H9 (cell line): ENCODE results near the gene GLB1L. TPM values are rescaled to one million over a fixed set of nuclear protein-coding genes. Genes with fewer than 3 reads are reported as not detected.

Experiments used
- DNase-seq: peaks from one replicate; pipeline ENCODE4 v3.0.0-alpha.2; 2017
- H2AFZ ChIP-seq: one replicate; pipeline ENCODE4 v1.6.1; 2013; ENCODE audit warnings: mild to moderate bottlenecking, low read length, control low read depth, moderate library complexity
- H2AK5ac ChIP-seq: 2 replicates; pipeline ENCODE4 v1.6.1; 2013; ENCODE audit warnings: low read length, control low read depth, mixed read lengths; ENCODE audit not compliant: insufficient read length
- H2BK120ac ChIP-seq: one replicate; pipeline ENCODE4 v1.6.1; 2013; ENCODE audit warnings: low read depth, mild to moderate bottlenecking, low read length, control low read depth, inconsistent platforms; ENCODE audit not compliant: poor library complexity, severe bottlenecking
- H2BK12ac ChIP-seq: 2 replicates; pipeline ENCODE4 v1.6.1; 2013; ENCODE audit warnings: low read length, control low read depth, mixed read lengths, low read depth; ENCODE audit not compliant: insufficient read length
- H2BK15ac ChIP-seq: 2 replicates; pipeline ENCODE4 v1.6.1; 2013; ENCODE audit warnings: low read depth, low read length, control low read depth
- H2BK20ac ChIP-seq: one replicate; pipeline ENCODE4 v1.6.1; 2013; ENCODE audit warnings: low read depth, mild to moderate bottlenecking, low read length, control low read depth, inconsistent platforms; ENCODE audit not compliant: poor library complexity, severe bottlenecking
- H2BK5ac ChIP-seq: 2 replicates; pipeline ENCODE4 v1.6.1; 2013; ENCODE audit warnings: low read length, control low read depth, mixed read lengths; ENCODE audit not compliant: insufficient read length
- H3K14ac ChIP-seq: 2 replicates; pipeline ENCODE4 v1.6.1; 2013; ENCODE audit warnings: low read length, control low read depth; ENCODE audit not compliant: insufficient read depth
- H3K18ac ChIP-seq: 2 replicates; pipeline ENCODE4 v1.6.1; 2013; ENCODE audit warnings: low read depth, mild to moderate bottlenecking, mixed read lengths, low read length, control low read depth; ENCODE audit not compliant: insufficient read length
- H3K23ac ChIP-seq: 2 replicates; pipeline ENCODE4 v1.6.1; 2013; ENCODE audit warnings: low read length, control low read depth, mixed read lengths, low read depth; ENCODE audit not compliant: insufficient read length
- H3K23me2 ChIP-seq: 2 replicates; pipeline ENCODE4 v1.6.1; 2013; ENCODE audit warnings: low read depth, mild to moderate bottlenecking, mixed read lengths, low read length, control low read depth; ENCODE audit not compliant: insufficient read length, poor library complexity, severe bottlenecking
- H3K27ac ChIP-seq: 2 replicates; pipeline ENCODE4 v1.5.1; 2013; ENCODE audit warnings: low read length, control low read depth, mixed read lengths, low read depth; ENCODE audit not compliant: insufficient read length
- H3K27me3 ChIP-seq: 2 replicates; pipeline ENCODE4 v1.6.1; 2013; ENCODE audit warnings: low read length, control low read depth, inconsistent platforms; ENCODE audit not compliant: insufficient read depth
- H3K4ac ChIP-seq: 2 replicates; pipeline ENCODE4 v1.6.1; 2013; ENCODE audit warnings: low read depth, mild to moderate bottlenecking, control low read depth, inconsistent platforms, low read length, moderate library complexity
- H3K4me1 ChIP-seq: 2 replicates; pipeline ENCODE4 v1.6.1; 2013; ENCODE audit warnings: low read length, control low read depth, inconsistent platforms; ENCODE audit not compliant: insufficient read depth
- H3K4me2 ChIP-seq: 2 replicates; pipeline ENCODE4 v1.6.1; 2013; ENCODE audit warnings: low read length, control low read depth, mixed read lengths; ENCODE audit not compliant: insufficient read length, insufficient read depth
- H3K56ac ChIP-seq: 2 replicates; pipeline ENCODE4 v1.6.1; 2013; ENCODE audit warnings: low read depth, mild to moderate bottlenecking, mixed read lengths, low read length, control low read depth; ENCODE audit not compliant: insufficient read length
- H3K79me1 ChIP-seq: 2 replicates; pipeline ENCODE4 v1.6.1; 2013; ENCODE audit warnings: low read depth, mild to moderate bottlenecking, moderate library complexity, low read length, control low read depth, inconsistent platforms; ENCODE audit not compliant: insufficient read depth, poor library complexity, severe bottlenecking
- H3K79me2 ChIP-seq: 2 replicates; pipeline ENCODE4 v1.6.1; 2013; ENCODE audit warnings: low read length, control low read depth, inconsistent platforms; ENCODE audit not compliant: insufficient read depth
- H3K9ac ChIP-seq: 2 replicates; pipeline ENCODE4 v1.6.1; 2013; ENCODE audit warnings: low read length, control low read depth, mixed read lengths; ENCODE audit not compliant: insufficient read length; ENCODE audit errors: extremely low read depth
- H3K9me3 ChIP-seq: one replicate; pipeline ENCODE4 v1.6.1; 2013; ENCODE audit warnings: low read depth, low read length, inconsistent platforms; ENCODE audit not compliant: control insufficient read depth
- H3T11ph ChIP-seq: one replicate; pipeline ENCODE4 v1.6.1; 2013; ENCODE audit warnings: mild to moderate bottlenecking, low read length, control low read depth, inconsistent platforms
- H4K20me1 ChIP-seq: one replicate; pipeline ENCODE4 v1.6.1; 2013; ENCODE audit not compliant: control insufficient read depth, insufficient read length, insufficient read depth
- H4K5ac ChIP-seq: 2 replicates; pipeline ENCODE4 v1.6.1; 2013; ENCODE audit warnings: low read depth, mild to moderate bottlenecking, mixed read lengths, low read length, control low read depth; ENCODE audit not compliant: insufficient read length
- H4K8ac ChIP-seq: replicated peaks from 2 replicates; pipeline ENCODE4 v1.6.1; 2013; ENCODE audit warnings: low read length, control low read depth, mixed read lengths, low read depth; ENCODE audit not compliant: insufficient read length
- H4K91ac ChIP-seq: 2 replicates; pipeline ENCODE4 v1.6.1; 2013; ENCODE audit warnings: low read depth, mild to moderate bottlenecking, moderate library complexity, mixed read lengths, low read length, control low read depth; ENCODE audit not compliant: insufficient read length
- H3K27ac Mint-ChIP-seq, 3 experiments: 2 replicates in 2 of 3; 3 replicates in 1 of 3; pipeline ENCODE4 v1.8.0; 2020 to 2021; ENCODE audit warnings: mixed read lengths in 3 of 3, mild to moderate bottlenecking in 1 of 3, moderate library complexity in 1 of 3
- H3K27me3 Mint-ChIP-seq: 2 replicates; pipeline ENCODE4 v1.8.0; 2021; ENCODE audit warnings: low read depth, mild to moderate bottlenecking, moderate library complexity, mixed read lengths
- H3K36me3 Mint-ChIP-seq, 3 experiments: 2 replicates in 2 of 3; 3 replicates in 1 of 3; pipeline ENCODE4 v1.8.0; 2020 to 2021; ENCODE audit warnings: low read depth in 3 of 3, mixed read lengths in 3 of 3; ENCODE audit not compliant: insufficient read depth in 1 of 3
- H3K4me1 Mint-ChIP-seq, 2 experiments: 2 replicates each; pipeline ENCODE4 v1.8.0; 2020; ENCODE audit warnings: mixed read lengths in 2 of 2
- H3K4me3 Mint-ChIP-seq, 2 experiments: 2 replicates in 1 of 2; 3 replicates in 1 of 2; pipeline ENCODE4 v1.8.0; 2020 to 2021; ENCODE audit warnings: mild to moderate bottlenecking in 2 of 2, mixed read lengths in 2 of 2, moderate library complexity in 1 of 2
- H3K9me3 Mint-ChIP-seq, 2 experiments: 2 replicates in 1 of 2; 3 replicates in 1 of 2; pipeline ENCODE4 v1.8.0; 2020; ENCODE audit warnings: mild to moderate bottlenecking in 2 of 2, mixed read lengths in 2 of 2, moderate library complexity in 1 of 2
- WGBS: extraction: QIAGEN DNeasy Blood & Tissue Kit; methylation state at CpG from one replicate; pipeline ENCODE4 v1.1.7; 2013; ENCODE audit warnings: missing lambda C conversion rate, low lambda C conversion rate, mixed read lengths; ENCODE audit not compliant: insufficient read length; ENCODE audit errors: extremely low coverage; 5-methylcytosine and 5-hydroxymethylcytosine counted together
- total RNA-seq: library from RNA; stranded (reverse); gene quantifications from 2 replicates; pipeline ENCODE4 v1.2.1, GENCODE V29; 2021
- TF ChIP-seq, protein P1 (sequence below): fragments of 200-600 bp; sonication (generic); conservative IDR thresholded peaks from 3 replicates; pipeline ENCODE4 v1.8.0; 2021; ENCODE audit warnings: antibody characterized with exemption, mild to moderate bottlenecking

GLB1L gene
- total RNA-seq, 1 experiment from 2014 or later: 6.5 TPM

DNA sequence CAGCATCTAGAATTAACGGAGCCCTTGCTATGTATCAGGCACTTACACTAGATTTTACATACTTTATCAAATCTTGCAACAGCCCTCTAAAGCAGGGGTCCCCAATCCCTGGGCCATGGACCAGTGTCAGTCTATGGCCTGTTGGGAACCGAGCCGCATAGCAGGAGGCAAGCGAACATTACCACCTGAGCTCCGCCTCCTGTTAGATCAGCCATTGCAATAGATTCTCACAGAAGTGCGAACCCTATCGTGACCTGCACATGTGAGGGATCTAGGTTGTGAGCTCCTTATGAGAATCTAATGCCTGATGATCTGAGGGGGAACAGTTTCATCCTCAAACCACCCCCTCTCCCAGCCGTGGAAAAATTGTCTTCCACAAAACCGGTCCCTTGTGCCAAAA, 47.4 kb upstream of the GLB1L start:
- no peak for DNase-seq
- H3K4ac ChIP-seq: no peak overlapping the region
- no peak overlapping the region for H3K9ac ChIP-seq
- no peak overlapping the region for H2AFZ ChIP-seq
- H3K27me3 ChIP-seq: no peaks in the 10 kb centered on the region; the same call in 1 of the 2 replicates
- no peak overlapping the region for H4K8ac ChIP-seq
- peaks cover 0 to 4% (median 2%) of the 10 kb centered on the region in 3 experiments; a peak in 2 of 7 replicates for H3K36me3 Mint-ChIP-seq
- no peak overlapping the region for H3K23ac ChIP-seq
- H2BK12ac ChIP-seq: no peak overlapping the region
- no peak overlapping the region for H3K56ac ChIP-seq
- H3K27me3 Mint-ChIP-seq: peaks cover 51% of the 10 kb centered on the region
- H3K4me1 ChIP-seq: no peaks in the 10 kb centered on the region
- no peak overlapping the region for H2BK20ac ChIP-seq
- no peaks in the 10 kb centered on the region for H3K79me2 ChIP-seq
- H3K27ac Mint-ChIP-seq: no peak overlapping the region
- no peak overlapping the region for H3K4me3 Mint-ChIP-seq
- peaks cover 10 to 11% of the 10 kb centered on the region in 2 experiments for H3K4me1 Mint-ChIP-seq
- no peak overlapping the region for H3K27ac ChIP-seq
- H3K4me2 ChIP-seq: no peak overlapping the region
- no peaks in the 10 kb centered on the region for H3K9me3 ChIP-seq
- H3K18ac ChIP-seq: no peak overlapping the region
- H4K20me1 ChIP-seq: no peaks in the 10 kb centered on the region
- H4K5ac ChIP-seq: no peak overlapping the region
- no peak overlapping the region for H2BK120ac ChIP-seq
- no peak overlapping the region for H2BK5ac ChIP-seq
- H3K14ac ChIP-seq: no peak overlapping the region
- TF ChIP-seq, protein P1, sequence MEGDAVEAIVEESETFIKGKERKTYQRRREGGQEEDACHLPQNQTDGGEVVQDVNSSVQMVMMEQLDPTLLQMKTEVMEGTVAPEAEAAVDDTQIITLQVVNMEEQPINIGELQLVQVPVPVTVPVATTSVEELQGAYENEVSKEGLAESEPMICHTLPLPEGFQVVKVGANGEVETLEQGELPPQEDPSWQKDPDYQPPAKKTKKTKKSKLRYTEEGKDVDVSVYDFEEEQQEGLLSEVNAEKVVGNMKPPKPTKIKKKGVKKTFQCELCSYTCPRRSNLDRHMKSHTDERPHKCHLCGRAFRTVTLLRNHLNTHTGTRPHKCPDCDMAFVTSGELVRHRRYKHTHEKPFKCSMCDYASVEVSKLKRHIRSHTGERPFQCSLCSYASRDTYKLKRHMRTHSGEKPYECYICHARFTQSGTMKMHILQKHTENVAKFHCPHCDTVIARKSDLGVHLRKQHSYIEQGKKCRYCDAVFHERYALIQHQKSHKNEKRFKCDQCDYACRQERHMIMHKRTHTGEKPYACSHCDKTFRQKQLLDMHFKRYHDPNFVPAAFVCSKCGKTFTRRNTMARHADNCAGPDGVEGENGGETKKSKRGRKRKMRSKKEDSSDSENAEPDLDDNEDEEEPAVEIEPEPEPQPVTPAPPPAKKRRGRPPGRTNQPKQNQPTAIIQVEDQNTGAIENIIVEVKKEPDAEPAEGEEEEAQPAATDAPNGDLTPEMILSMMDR: no peak
- H3K23me2 ChIP-seq: peaks cover 6% of the 10 kb centered on the region
- no peaks in the 10 kb centered on the region for H3K79me1 ChIP-seq
- WGBS: no CpG with 5 or more reads among the region's 9 CpGs
- no peak overlapping the region for H4K91ac ChIP-seq
- peaks cover 2 to 7% of the 10 kb centered on the region in 2 experiments; a peak in 3 of 5 replicates for H3K9me3 Mint-ChIP-seq
- no peak overlapping the region for H2AK5ac ChIP-seq
- H3T11ph ChIP-seq: no peak overlapping the region
- no peak overlapping the region for H2BK15ac ChIP-seq
